ENCODE data around the gene IDH3B.
A peak's percentile ranks its signal among the peaks of the same experiment; 100 is the strongest.

The IDH3B gene

GRCh38 chr20:2656471-2657117 is 7.4 kb downstream of the IDH3B start:
- no peak for DNase-seq

- DNase-seq: no peak
Observed at GRCh38 chr20:2655331-2656116, 8.5 kb downstream of the IDH3B start.

GRCh38 chr20:2654831-2655230 is 9.2 kb downstream of the IDH3B start:
- no peak for DNase-seq

GRCh38 chr20:2654384-2654822 is 9.6 kb downstream of the IDH3B start:
- no peak for DNase-seq

GRCh38 chr20:2653556-2654383 is 10.2 kb downstream of the IDH3B start:
- DNase-seq: no peak

GRCh38 chr20:2652724-2653555 is 11.1 kb downstream of the IDH3B start:
- DNase-seq: no peak

GRCh38 chr20:2651772-2652723 is 12.0 kb downstream of the IDH3B start, which contains the start of gene NOP56:
TSS of gene NOP56 (plus strand) at chr20:2652632. CDS start at chr20:2652661, 29 bp downstream.
- DNase-seq: peak; percentile 91 to 93

GRCh38 chr20:2643708-2644107 is 20.3 kb downstream of the IDH3B start:
- DNase-seq: no peak

- no peak for DNase-seq
Observed at GRCh38 chr20:2640899-2641298, 23.1 kb downstream of the IDH3B start.

GRCh38 chr20:2640260-2640659 is 23.8 kb downstream of the IDH3B start:
- DNase-seq: no peak

- no peak for DNase-seq
Observed at GRCh38 chr20:2637246-2637645, 26.8 kb downstream of the IDH3B start.

GRCh38 chr20:2633381-2633780 is 30.6 kb downstream of the IDH3B start:
- DNase-seq: no peak

- DNase-seq: no peak
Observed at GRCh38 chr20:2631228-2631627, 32.8 kb downstream of the IDH3B start.

- no peak for DNase-seq
Observed at GRCh38 chr20:2626853-2627541, 37.0 kb downstream of the IDH3B start.

GRCh38 chr20:2625062-2625461 is 39.0 kb downstream of the IDH3B start:
- no peak for DNase-seq

GRCh38 chr20:2624190-2624589 is 39.8 kb downstream of the IDH3B start:
- DNase-seq: no peak

- no peak for DNase-seq
Observed at GRCh38 chr20:2619961-2620595, 43.9 kb downstream of the IDH3B start.

GRCh38 chr20:2619337-2619736 is 44.7 kb downstream of the IDH3B start:
- no peak for DNase-seq

- DNase-seq: no peak
Observed at GRCh38 chr20:2618815-2619214, 45.2 kb downstream of the IDH3B start.

All from inflammatory macrophage (primary cell).